ENCODE results near the gene DUSP19.
"Not testable (repeated sequence)": the region's sequence is repeated elsewhere in the genome, so short reads cannot be mapped to it uniquely, and the experiment has no call there.

DUSP19 gene

GRCh38 chr2:183035954-183036669, 42.4 kb upstream of the DUSP19 start:
- ChIA-PET POLR2A (no interaction called here), CTCF (interaction anchor here (0.7 to 1.1 kb wide), 3 partner anchors 10 to 18 kb away, joined by 3 read pairs; no protein-coding TSS in a partner anchor)
- TF ChIP-seq CTCF (IDR thresholded peaks at IDR 0.05; ENCODE audit: control extremely low read depth, extremely low read depth, low read depth, missing control alignments) = no peak
- DNase-seq (ENCODE audit: extremely low spot score) = peak; percentile 34

GRCh38 chr2:183037074-183037552, 41.4 kb upstream of the DUSP19 start:
- ChIA-PET POLR2A (no interaction called here), CTCF (interaction anchor here (0.7 to 1.0 kb wide), 3 partner anchors 11 to 60 kb away, joined by 3 read pairs; no protein-coding TSS in a partner anchor)
- no peak for DNase-seq (ENCODE audit: extremely low spot score)
- no peak for TF ChIP-seq CTCF (IDR thresholded peaks at IDR 0.05; ENCODE audit: control extremely low read depth, extremely low read depth, low read depth, missing control alignments)

GRCh38 chr2:183037553-183038340, 40.8 kb upstream of the DUSP19 start:
- ChIA-PET POLR2A (no interaction called here), CTCF (interaction anchor here (0.6 to 0.9 kb wide), 4 partner anchors 12 to 59 kb away, joined by 3 to 4 read pairs (median 3); no protein-coding TSS in a partner anchor)
- no peak for TF ChIP-seq CTCF (IDR thresholded peaks at IDR 0.05; ENCODE audit: control extremely low read depth, extremely low read depth, low read depth, missing control alignments)
- DNase-seq (ENCODE audit: extremely low spot score) = peak; percentile 48

GRCh38 chr2:183038341-183039300, 39.9 kb upstream of the DUSP19 start, which contains the start of gene NCKAP1:
NCKAP1 (minus strand) TSS chr2:183038457; CDS start chr2:183038099, 358 bp downstream.
- CTCF ChIA-PET = interaction anchor here (1.0 kb wide), 1 partner anchor 9 kb away, joined by 3 read pairs; no protein-coding TSS in a partner anchor
- DNase-seq (ENCODE audit: extremely low spot score) = peak; percentile 89
- peak; percentile 89 for TF ChIP-seq CTCF (IDR thresholded peaks at IDR 0.05; ENCODE audit: control extremely low read depth, extremely low read depth, low read depth, missing control alignments)
- POLR2A ChIA-PET = no interaction called here

GRCh38 chr2:183040604-183041003, 37.9 kb upstream of the DUSP19 start:
- CTCF ChIA-PET = no interaction called here
- no peak for DNase-seq (ENCODE audit: extremely low spot score)
- POLR2A ChIA-PET = no interaction called here
- TF ChIP-seq CTCF (IDR thresholded peaks at IDR 0.05; ENCODE audit: control extremely low read depth, extremely low read depth, low read depth, missing control alignments) = no peak

DNA sequence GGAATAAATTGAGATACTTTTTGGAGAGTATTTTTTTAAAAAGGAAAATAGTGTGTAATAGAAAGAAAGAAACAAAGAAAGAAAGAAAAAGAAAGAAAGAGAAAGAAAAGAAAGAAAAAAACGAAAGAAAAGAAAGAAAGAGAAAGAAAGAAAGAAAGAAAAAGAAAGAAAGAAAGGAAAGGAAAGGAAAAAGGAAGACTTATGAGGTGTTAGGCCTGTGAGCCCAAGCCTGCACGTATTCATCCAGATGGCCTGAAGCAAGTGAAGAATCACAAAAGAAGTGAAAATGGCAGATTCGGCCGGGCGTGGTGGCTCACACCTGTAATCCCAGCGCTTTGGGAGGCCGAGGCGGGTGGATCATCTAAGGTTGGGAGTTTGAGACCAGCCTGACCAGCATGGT, 35.0 kb upstream of the DUSP19 start:
- CTCF ChIA-PET; DNase-seq (ENCODE audit: extremely low spot score); POLR2A ChIA-PET: not testable (repeated sequence)

DNA sequence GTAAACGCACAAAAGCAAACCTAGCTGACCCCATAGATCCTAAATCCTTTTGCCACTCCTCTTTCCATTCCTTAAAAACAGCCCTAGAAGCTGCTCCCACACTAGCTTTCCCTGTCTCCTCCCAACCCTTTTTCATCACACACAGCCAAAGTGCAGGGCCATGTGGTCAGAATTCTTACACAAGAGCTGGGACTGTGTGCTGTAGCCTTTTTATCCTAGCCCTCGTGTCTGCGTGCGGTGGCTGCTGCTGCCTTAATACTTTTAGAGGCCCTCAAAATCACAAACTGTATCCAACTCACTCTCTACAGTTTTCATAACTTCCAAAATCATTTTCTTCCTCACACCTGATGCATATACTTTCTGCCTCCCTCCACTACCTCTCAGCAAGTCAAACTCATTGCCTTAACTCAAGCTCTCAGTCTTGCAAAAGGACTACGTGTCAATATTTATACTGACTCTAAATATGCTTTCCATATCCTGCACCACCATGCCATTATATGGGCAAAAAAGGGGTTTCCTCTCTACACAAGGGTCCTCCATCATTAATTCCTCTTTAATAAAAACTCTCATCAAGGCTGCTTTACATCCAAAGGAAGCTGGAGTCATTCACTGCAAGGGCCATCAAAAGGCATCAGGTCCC, 30.9 kb upstream of the DUSP19 start:
- CTCF ChIA-PET = interaction anchor here (1.6 kb wide), 1 partner anchor 8 kb away, joined by 3 read pairs; no protein-coding TSS in a partner anchor
- POLR2A ChIA-PET; DNase-seq (ENCODE audit: extremely low spot score): not testable (repeated sequence)
